ENCODE data around the gene TMEM37. TPM values are rescaled to one million over a fixed set of nuclear protein-coding genes. Genes with fewer than 3 reads are reported as not detected.

Gene TMEM37
- total RNA-seq, 3 donors from 2014 or later (not counting 1 experiment from before 2014, with no cell fraction given), result not detected

- DNase-seq, result no peak
- no peaks in the 10 kb centered on the region for H3K36me3 Mint-ChIP-seq
- intact Hi-C loops (cut with micrococcal nuclease), result no loop called here
- Histone ChIP-seq H3K27me3 (ENCODE audit: control insufficient read depth, insufficient read depth, low read length) (no peaks in the 10 kb centered on the region), H3K36me3 (ENCODE audit: control insufficient read depth, insufficient read depth, low read length) (no peaks in the 10 kb centered on the region), H3K4me1 (ENCODE audit: control insufficient read depth, insufficient read depth, low read length) (no peaks in the 10 kb centered on the region), H3K4me3 (ENCODE audit: low read length) (no peak overlapping the region), H3K9me3 (ENCODE audit: control insufficient read depth, insufficient read depth, low read length) (no peaks in the 10 kb centered on the region), H3K27ac (ENCODE audit: low read length) (no peak overlapping the region)
- H3K27ac Mint-ChIP-seq, result no peak overlapping the region
- no peaks in the 10 kb centered on the region for H3K9me3 Mint-ChIP-seq
- TF ChIP-seq CTCF (IDR thresholded peaks at IDR 0.05), result no peak
- WGBS (ENCODE audit: insufficient coverage), result 83% methylated on average over 3 of the region's 3 CpGs
- H3K4me3 Mint-ChIP-seq, result no peak overlapping the region
- H3K4me1 Mint-ChIP-seq, result peaks cover 5% of the 10 kb centered on the region in 2 donors
- ATAC-seq, result no peak
- H3K27me3 Mint-ChIP-seq (ENCODE audit: low read depth in 2 of 2), result peaks cover 16 to 18% of the 10 kb centered on the region in 2 donors
Observed at GRCh38 chr2:119385466-119385865, 46.2 kb upstream of the TMEM37 start.

GRCh38 chr2:119387381-119388129, 44.1 kb upstream of the TMEM37 start:
- no peak for TF ChIP-seq CTCF (IDR thresholded peaks at IDR 0.05)
- Histone ChIP-seq H3K27me3 (ENCODE audit: control insufficient read depth, insufficient read depth, low read length) (no peaks in the 10 kb centered on the region), H3K4me3 (ENCODE audit: low read length) (no peak overlapping the region), H3K36me3 (ENCODE audit: control insufficient read depth, insufficient read depth, low read length) (no peaks in the 10 kb centered on the region), H3K9me3 (ENCODE audit: control insufficient read depth, insufficient read depth, low read length) (no peaks in the 10 kb centered on the region), H3K4me1 (ENCODE audit: control insufficient read depth, insufficient read depth, low read length) (no peaks in the 10 kb centered on the region), H3K27ac (ENCODE audit: low read length) (no peak overlapping the region)
- DNase-seq, result no peak
- intact Hi-C loops (cut with micrococcal nuclease), result no loop called here
- no peak overlapping the region for H3K27ac Mint-ChIP-seq
- no peaks in the 10 kb centered on the region for H3K36me3 Mint-ChIP-seq
- H3K9me3 Mint-ChIP-seq, result no peaks in the 10 kb centered on the region
- WGBS (ENCODE audit: insufficient coverage), result 52% methylated on average over 9 of the region's 9 CpGs
- H3K4me3 Mint-ChIP-seq, result no peak overlapping the region
- peaks cover 5% of the 10 kb centered on the region in 2 donors for H3K4me1 Mint-ChIP-seq
- peaks cover 16 to 18% of the 10 kb centered on the region in 2 donors for H3K27me3 Mint-ChIP-seq (ENCODE audit: low read depth in 2 of 2)
- ATAC-seq, result peak in 2 of 3 donors; percentile 34 to 53

GRCh38 chr2:119389615-119390306, 41.9 kb upstream of the TMEM37 start:
- no peak overlapping the region for H3K27ac ChIP-seq (ENCODE audit: low read length)
- intact Hi-C loops (cut with micrococcal nuclease), result no loop called here
- Mint-ChIP-seq H3K4me3 (no peak overlapping the region), H3K4me1 (peaks cover 5% of the 10 kb centered on the region in 2 donors), H3K27me3 (ENCODE audit: low read depth in 2 of 2) (peaks cover 5 to 6% of the 10 kb centered on the region in 2 donors), H3K36me3 (no peaks in the 10 kb centered on the region), H3K27ac (no peak overlapping the region), H3K9me3 (no peaks in the 10 kb centered on the region)
- TF ChIP-seq CTCF (IDR thresholded peaks at IDR 0.05), result no peak
- H3K27me3 ChIP-seq (ENCODE audit: control insufficient read depth, insufficient read depth, low read length), result no peaks in the 10 kb centered on the region
- no peak for ATAC-seq
- H3K36me3 ChIP-seq (ENCODE audit: control insufficient read depth, insufficient read depth, low read length), result no peaks in the 10 kb centered on the region
- WGBS (ENCODE audit: insufficient coverage), result 48% methylated on average over 5 of the region's 5 CpGs
- DNase-seq, result no peak
- no peaks in the 10 kb centered on the region for H3K9me3 ChIP-seq (ENCODE audit: control insufficient read depth, insufficient read depth, low read length)
- H3K4me1 ChIP-seq (ENCODE audit: control insufficient read depth, insufficient read depth, low read length), result no peaks in the 10 kb centered on the region
- H3K4me3 ChIP-seq (ENCODE audit: low read length), result no peak overlapping the region

Data from natural killer cell (primary cell).